Measurements from ENCODE around the gene FOXO3.

GRCh38 chr6:108559097-108559883 is 1.4 kb upstream of the FOXO3 start:
- TF ChIP-seq EZH2 (IDR thresholded peaks at IDR 0.05) (no peak), POLR2AphosphoS5 (IDR thresholded peaks at IDR 0.05; ENCODE audit: borderline replicate concordance, low read depth, low read length) (peak; percentile 77)
